MCF 10A (cell line): ENCODE results near the gene DCD. TPM values are rescaled to one million over a fixed set of nuclear protein-coding genes. Genes with fewer than 3 reads are reported as not detected.
"Not testable (repeated sequence)": the region's sequence is repeated elsewhere in the genome, so short reads cannot be mapped to it uniquely, and the experiment has no call there.

Source experiments
- BruUV-seq: library from RNA; stranded (reverse); fragments of 400-500 nt; replicated peaks from 2 replicates; lab custom pipeline; 2021; lab: Mats Ljungman, UMichigan
- CTCF ChIA-PET: fragments of 300-600 bp; sonication (Branson Sonifier 250); formaldehyde crosslinking; extraction: SDS; loops from one replicate; lab custom pipeline; 2021; ENCODE audit warnings: antibody characterized with exemption, inconsistent platforms; lab: Yijun Ruan, JAX
- POLR2A ChIA-PET: fragments of 300-600, 350-650 bp; sonication (Branson Sonifier 250); formaldehyde crosslinking; extraction: SDS; loops from one replicate; lab custom pipeline; 2020; ENCODE audit warnings: antibody characterized with exemption, inconsistent platforms; lab: Yijun Ruan, JAX
- DNase-seq: peaks from one replicate; pipeline ENCODE4 v3.0.0-alpha.2; 2018; ENCODE audit not compliant: unreplicated experiment
- H3K27ac Mint-ChIP-seq: one replicate; pipeline ENCODE4 v1.8.0; 2022; ENCODE audit warnings: mild to moderate bottlenecking, low read depth, mixed read lengths; ENCODE audit not compliant: unreplicated experiment
- H3K27me3 Mint-ChIP-seq: one replicate; pipeline ENCODE4 v1.8.0; 2022; ENCODE audit warnings: mixed read lengths; ENCODE audit not compliant: insufficient read depth, unreplicated experiment
- H3K36me3 Mint-ChIP-seq: one replicate; pipeline ENCODE4 v1.8.0; 2022; ENCODE audit warnings: mild to moderate bottlenecking, moderate library complexity, mixed read lengths; ENCODE audit not compliant: insufficient read depth, unreplicated experiment
- H3K4me1 Mint-ChIP-seq: one replicate; pipeline ENCODE4 v1.8.0; 2022; ENCODE audit warnings: mixed read lengths; ENCODE audit not compliant: insufficient read depth, unreplicated experiment
- H3K4me3 Mint-ChIP-seq: one replicate; pipeline ENCODE4 v1.8.0; 2022; ENCODE audit warnings: mild to moderate bottlenecking, moderate library complexity, mixed read lengths; ENCODE audit not compliant: unreplicated experiment
- H3K9me3 Mint-ChIP-seq: one replicate; pipeline ENCODE4 v1.8.0; 2022; ENCODE audit warnings: mixed read lengths; ENCODE audit not compliant: unreplicated experiment
- intact Hi-C: fragments of 100-400 bp; cut with micrococcal nuclease; formaldehyde crosslinking; loops from 2 replicates; pipeline ENCODE4 v1.14.1; 2022
- total RNA-seq: library from RNA; stranded (reverse); gene quantifications from 2 replicates; pipeline ENCODE4 v1.2.3, GENCODE V29; 2022
- TF ChIP-seq, protein P1 (sequence below): fragments of 200-600 bp; IDR thresholded peaks from one replicate; pipeline ENCODE4 v1.8.0; 2022; ENCODE audit warnings: antibody characterized with exemption, mild to moderate bottlenecking; ENCODE audit not compliant: unreplicated experiment

The DCD gene
- total RNA-seq, 1 experiment from 2014 or later = not detected

DNA sequence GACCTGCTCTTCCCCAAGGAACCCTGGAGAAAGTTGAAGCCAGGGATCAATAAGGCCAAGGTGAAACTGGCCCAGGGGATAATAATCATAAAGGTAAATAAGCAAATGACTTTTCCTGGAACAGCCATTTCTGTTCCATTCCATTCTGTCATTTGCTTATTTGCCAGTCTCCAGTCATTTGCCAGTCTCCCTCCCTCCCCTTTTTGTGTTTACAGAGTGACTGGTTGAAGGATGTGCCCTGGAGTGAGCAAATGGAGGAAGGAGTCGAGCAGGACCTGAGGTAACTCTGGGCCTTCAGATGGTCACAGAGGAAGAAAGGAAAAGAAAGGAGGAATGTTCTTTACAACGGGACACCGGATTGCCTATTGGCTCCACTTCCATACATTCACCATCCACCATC, 17.8 kb upstream of the DCD start:
- BruUV-seq = no TSS peak
- DNase-seq = no peak

DNA sequence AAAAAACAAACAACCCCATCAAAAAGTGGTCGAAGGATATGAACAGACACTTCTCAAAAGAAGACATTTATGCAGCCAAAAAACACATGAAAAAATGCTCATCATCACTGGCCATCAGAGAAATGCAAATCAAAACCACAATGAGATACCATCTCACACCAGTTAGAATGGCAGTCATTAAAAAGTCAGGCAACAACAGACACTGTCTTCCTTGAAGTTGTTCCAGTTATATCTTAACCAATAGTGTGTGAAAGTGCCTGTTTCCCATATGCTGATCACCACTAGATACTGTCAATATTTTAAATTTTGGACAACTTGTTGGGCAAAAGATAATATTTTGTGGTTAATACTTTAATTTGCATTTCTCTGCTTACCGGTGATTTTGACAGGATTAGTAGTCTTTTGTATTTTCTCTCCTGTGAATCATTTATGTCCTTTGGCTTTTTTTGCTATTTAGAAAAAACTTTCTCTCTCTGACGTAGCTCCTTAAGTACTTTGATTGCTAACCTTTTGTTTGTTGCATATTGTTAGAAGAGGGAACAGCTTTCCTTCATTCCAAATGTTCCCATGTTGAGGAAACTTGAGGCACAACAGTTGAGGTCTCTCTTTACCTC, 17.0 kb upstream of the DCD start:
- BruUV-seq, H3K9me3 Mint-ChIP-seq, H3K36me3 Mint-ChIP-seq, POLR2A ChIA-PET, DNase-seq, H3K4me3 Mint-ChIP-seq, H3K27ac Mint-ChIP-seq, intact Hi-C loops, H3K4me1 Mint-ChIP-seq, CTCF ChIA-PET: not testable (repeated sequence)
- peaks cover 20% of the 10 kb centered on the region for H3K27me3 Mint-ChIP-seq

More for the DNA sequence above, 17.8 kb upstream of the DCD start:
- Mint-ChIP-seq H3K4me3 (no peak overlapping the region), H3K9me3 (no peaks in the 10 kb centered on the region), H3K36me3 (no peaks in the 10 kb centered on the region), H3K4me1 (no peaks in the 10 kb centered on the region), H3K27me3 (peaks cover 27% of the 10 kb centered on the region), H3K27ac (no peak overlapping the region)
- TF ChIP-seq, protein P1, sequence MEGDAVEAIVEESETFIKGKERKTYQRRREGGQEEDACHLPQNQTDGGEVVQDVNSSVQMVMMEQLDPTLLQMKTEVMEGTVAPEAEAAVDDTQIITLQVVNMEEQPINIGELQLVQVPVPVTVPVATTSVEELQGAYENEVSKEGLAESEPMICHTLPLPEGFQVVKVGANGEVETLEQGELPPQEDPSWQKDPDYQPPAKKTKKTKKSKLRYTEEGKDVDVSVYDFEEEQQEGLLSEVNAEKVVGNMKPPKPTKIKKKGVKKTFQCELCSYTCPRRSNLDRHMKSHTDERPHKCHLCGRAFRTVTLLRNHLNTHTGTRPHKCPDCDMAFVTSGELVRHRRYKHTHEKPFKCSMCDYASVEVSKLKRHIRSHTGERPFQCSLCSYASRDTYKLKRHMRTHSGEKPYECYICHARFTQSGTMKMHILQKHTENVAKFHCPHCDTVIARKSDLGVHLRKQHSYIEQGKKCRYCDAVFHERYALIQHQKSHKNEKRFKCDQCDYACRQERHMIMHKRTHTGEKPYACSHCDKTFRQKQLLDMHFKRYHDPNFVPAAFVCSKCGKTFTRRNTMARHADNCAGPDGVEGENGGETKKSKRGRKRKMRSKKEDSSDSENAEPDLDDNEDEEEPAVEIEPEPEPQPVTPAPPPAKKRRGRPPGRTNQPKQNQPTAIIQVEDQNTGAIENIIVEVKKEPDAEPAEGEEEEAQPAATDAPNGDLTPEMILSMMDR = no peak
- ChIA-PET POLR2A (no interaction called here), CTCF (no interaction called here)
- intact Hi-C loops = no loop called here

DNA sequence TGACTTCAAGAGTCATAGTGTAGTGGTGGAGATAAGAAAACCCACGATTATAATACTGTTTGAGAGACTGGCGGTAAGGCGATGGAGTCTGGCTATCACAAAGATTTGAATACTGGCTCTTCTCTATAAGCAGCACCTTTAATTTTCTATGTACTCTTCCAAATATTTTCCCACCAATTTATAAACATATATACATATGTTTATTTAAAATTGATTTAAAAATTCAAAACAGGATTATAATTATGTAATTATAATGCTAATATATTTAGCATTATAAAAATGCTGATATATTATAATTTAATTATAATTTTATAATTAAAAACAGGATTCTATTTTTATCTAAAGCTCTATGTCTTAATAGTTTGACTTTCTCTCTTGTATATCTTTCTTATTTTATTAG, 15.4 kb upstream of the DCD start:
- no peak overlapping the region for H3K27ac Mint-ChIP-seq

DNA sequence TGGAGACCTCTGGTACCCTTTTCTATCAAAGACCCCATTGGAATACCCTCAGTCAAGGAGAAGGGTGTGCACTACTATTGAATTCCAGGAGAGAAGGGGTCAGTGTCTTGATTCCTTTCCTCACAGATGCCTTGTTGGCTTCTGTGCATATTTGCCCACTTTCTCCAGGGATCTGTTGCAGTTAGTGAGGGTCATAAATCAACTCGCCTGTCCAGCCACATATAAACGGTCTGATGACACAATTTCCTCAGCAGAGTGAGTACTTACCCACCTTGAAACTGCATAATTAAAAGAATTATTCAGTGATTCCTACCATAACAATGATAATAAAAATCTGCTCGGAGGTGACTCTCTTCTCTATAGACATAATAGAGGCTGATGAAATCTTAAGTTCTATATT, 13.9 kb upstream of the DCD start:
- H3K27me3 Mint-ChIP-seq = peaks cover 35% of the 10 kb centered on the region
- CTCF ChIA-PET = interaction anchor here (0.6 kb wide), 2 partner anchors 18 to 54 kb away, joined by 3 to 4 read pairs; no protein-coding TSS in a partner anchor

More for the DNA sequence above, 15.4 kb upstream of the DCD start:
- POLR2A ChIA-PET = no interaction called here
- CTCF ChIA-PET = interaction anchor here (0.5 to 0.8 kb wide), 2 partner anchors 20 to 533 kb away, joined by 3 read pairs; no protein-coding TSS in a partner anchor
- no TSS peak for BruUV-seq
- H3K36me3 Mint-ChIP-seq = no peaks in the 10 kb centered on the region
- H3K27me3 Mint-ChIP-seq = peaks cover 25% of the 10 kb centered on the region
- no peak for DNase-seq
- intact Hi-C loops = no loop called here
- H3K9me3 Mint-ChIP-seq = no peaks in the 10 kb centered on the region
- TF ChIP-seq, protein P1 = no peak
- no peak overlapping the region for H3K4me3 Mint-ChIP-seq
- no peaks in the 10 kb centered on the region for H3K4me1 Mint-ChIP-seq

More for the DNA sequence above, 13.9 kb upstream of the DCD start:
- Mint-ChIP-seq H3K4me3 (no peak overlapping the region), H3K9me3 (no peaks in the 10 kb centered on the region), H3K27ac (no peak overlapping the region), H3K4me1 (no peaks in the 10 kb centered on the region), H3K36me3 (no peaks in the 10 kb centered on the region)
- DNase-seq = no peak
- TF ChIP-seq, protein P1 = no peak
- no TSS peak for BruUV-seq
- POLR2A ChIA-PET = no interaction called here
- intact Hi-C loops = no loop called here
